HG03175 (cell line): ENCODE results near the gene ECE1.

Experiments
- ATAC-seq: cut with Tn5 transposase; IDR thresholded peaks from one replicate; pipeline ENCODE4 v1.9.1; 2021; ENCODE audit warnings: mild to moderate bottlenecking, moderate library complexity; ENCODE audit not compliant: unreplicated experiment

ECE1 gene

GRCh38 chr1:21269461-21270085 lies 20.7 kb downstream of the ECE1 start:
- no peak for ATAC-seq

- no peak for ATAC-seq
These were observed 21.7 kb downstream of the ECE1 start for GRCh38 chr1:21268281-21269239.

- ATAC-seq, result no peak
These were observed 22.8 kb downstream of the ECE1 start for GRCh38 chr1:21267191-21268077.

GRCh38 chr1:21266119-21266774 lies 24.0 kb downstream of the ECE1 start:
- no peak for ATAC-seq

GRCh38 chr1:21265644-21266043 lies 24.6 kb downstream of the ECE1 start:
- ATAC-seq, result no peak

- ATAC-seq, result no peak
These were observed 25.4 kb downstream of the ECE1 start for GRCh38 chr1:21264898-21265297.

- no peak for ATAC-seq
These were observed 26.5 kb downstream of the ECE1 start for GRCh38 chr1:21263653-21264225.

- no peak for ATAC-seq
These were observed 27.2 kb downstream of the ECE1 start for GRCh38 chr1:21263052-21263429.

GRCh38 chr1:21262293-21263051 lies 27.8 kb downstream of the ECE1 start:
- no peak for ATAC-seq

- ATAC-seq, result no peak
These were observed 28.5 kb downstream of the ECE1 start for GRCh38 chr1:21261551-21262292.

- ATAC-seq, result no peak
These were observed 29.7 kb downstream of the ECE1 start for GRCh38 chr1:21260405-21261125.

GRCh38 chr1:21259316-21260076 lies 30.8 kb downstream of the ECE1 start:
- no peak for ATAC-seq

GRCh38 chr1:21258331-21259134 lies 31.7 kb downstream of the ECE1 start:
- no peak for ATAC-seq

- ATAC-seq, result no peak
These were observed 32.7 kb downstream of the ECE1 start for GRCh38 chr1:21257431-21258135.

- ATAC-seq, result no peak
These were observed 33.5 kb downstream of the ECE1 start for GRCh38 chr1:21256776-21257175.

- ATAC-seq, result no peak
These were observed 34.3 kb downstream of the ECE1 start for GRCh38 chr1:21255943-21256320.
